ENCODE data around the gene AXL. TPM values are rescaled to one million over a fixed set of nuclear protein-coding genes. Genes with fewer than 3 reads are reported as not detected.

The AXL gene
- total and polyA plus RNA-seq, 2 of the 8 experiments (the other 6 are each of a cell fraction or from before 2014, with no cell fraction given): 35.3 to 51.0 TPM

GRCh38 chr19:41310033-41310831 is 91.2 kb downstream of the AXL start, which contains the start of gene CCDC97 (continued):
- TF ChIP-seq CTBP2 (IDR thresholded peaks at IDR 0.05; ENCODE audit: borderline replicate concordance, insufficient read depth, insufficient read length, low read length) (no peak), TAF7 (optimal IDR thresholded peaks at IDR 0.05; ENCODE audit: borderline replicate concordance, low read depth, low read length) (peak; percentile 6), CHD1 (IDR thresholded peaks at IDR 0.05; ENCODE audit: low read depth, low read length) (no peak), RFX5 (IDR thresholded peaks at IDR 0.05; ENCODE audit: borderline replicate concordance, low read depth, low read length) (no peak), TCF12 (IDR thresholded peaks at IDR 0.05; ENCODE audit: low read depth, low read length) (peak; percentile 62; the same call in 1 of the 2 replicates), MAX (IDR thresholded peaks at IDR 0.05) (no peak; the same call in none of the 2 replicates), USF2 (IDR thresholded peaks at IDR 0.05; ENCODE audit: low read length) (0 out of 2 replicates have a peak, but pooled peaks have one; percentile 23), GTF2F1 (IDR thresholded peaks at IDR 0.05; ENCODE audit: borderline replicate concordance, low read depth, low read length) (no peak), ASH2L (IDR thresholded peaks at IDR 0.05; ENCODE audit: low read length) (peak; percentile 98), EZH2 (IDR thresholded peaks at IDR 0.05; ENCODE audit: low read depth, low read length, severe bottlenecking) (no peak), RXRA (IDR thresholded peaks at IDR 0.05; ENCODE audit: insufficient read depth, low read depth, low read length) (no peak), RNF2 (IDR thresholded peaks at IDR 0.05; ENCODE audit: borderline replicate concordance, low read depth, low read length, missing control alignments, poor library complexity, severe bottlenecking) (no peak), ATF2 (IDR thresholded peaks at IDR 0.05; ENCODE audit: low read length) (no peak), CTCF (IDR thresholded peaks at IDR 0.05; ENCODE audit: control extremely low read depth in 1 of 3, insufficient read depth in 1 of 3, low read depth in 1 of 3, low read length in 3 of 3) (no peak), SIX5 (IDR thresholded peaks at IDR 0.05; ENCODE audit: low read depth, low read length) (peak; percentile 21; the same call in 1 of the 2 replicates), BCL11A (IDR thresholded peaks at IDR 0.05; ENCODE audit: low read depth in 2 of 2, low read length in 2 of 2) (no peak)

Measured in H1 (cell line).